Activated naive CD4-positive, alpha-beta T cell treated with anti-CD3 and anti-CD28 coated beads, Interleukin-2, amount 10 ng/mL, durations not matched to agents 7 days and 5 days (primary cell): ENCODE measurements around the gene PNPLA3.
A peak's percentile ranks its signal among the peaks of the same experiment; 100 is the strongest.

ENCODE experiments used
- CTCF ChIA-PET: fragments of 350-600 bp; sonication (Branson Sonifier 250); formaldehyde crosslinking; loops from one replicate; lab custom pipeline; 2021; ENCODE audit warnings: antibody characterized with exemption; lab: Charles Lee
- DNase-seq: peaks from one replicate; pipeline ENCODE4 v3.0.0-alpha.2; 2020
- H3K27ac Mint-ChIP-seq: one replicate; pipeline ENCODE4 v1.8.0; 2021; ENCODE audit warnings: mild to moderate bottlenecking, moderate library complexity, mixed read lengths
- H3K27me3 Mint-ChIP-seq: one replicate; pipeline ENCODE4 v1.8.0; 2021; ENCODE audit warnings: mild to moderate bottlenecking, mixed read lengths
- H3K36me3 Mint-ChIP-seq: one replicate; pipeline ENCODE4 v1.8.0; 2021; ENCODE audit warnings: mixed read lengths
- H3K4me1 Mint-ChIP-seq: one replicate; pipeline ENCODE4 v1.8.0; 2021; ENCODE audit warnings: mixed read lengths
- H3K4me3 Mint-ChIP-seq: one replicate; pipeline ENCODE4 v1.8.0; 2021; ENCODE audit warnings: mild to moderate bottlenecking, moderate library complexity, mixed read lengths
- H3K9me3 Mint-ChIP-seq: one replicate; pipeline ENCODE4 v1.8.0; 2021; ENCODE audit warnings: mixed read lengths

PNPLA3 gene

DNA sequence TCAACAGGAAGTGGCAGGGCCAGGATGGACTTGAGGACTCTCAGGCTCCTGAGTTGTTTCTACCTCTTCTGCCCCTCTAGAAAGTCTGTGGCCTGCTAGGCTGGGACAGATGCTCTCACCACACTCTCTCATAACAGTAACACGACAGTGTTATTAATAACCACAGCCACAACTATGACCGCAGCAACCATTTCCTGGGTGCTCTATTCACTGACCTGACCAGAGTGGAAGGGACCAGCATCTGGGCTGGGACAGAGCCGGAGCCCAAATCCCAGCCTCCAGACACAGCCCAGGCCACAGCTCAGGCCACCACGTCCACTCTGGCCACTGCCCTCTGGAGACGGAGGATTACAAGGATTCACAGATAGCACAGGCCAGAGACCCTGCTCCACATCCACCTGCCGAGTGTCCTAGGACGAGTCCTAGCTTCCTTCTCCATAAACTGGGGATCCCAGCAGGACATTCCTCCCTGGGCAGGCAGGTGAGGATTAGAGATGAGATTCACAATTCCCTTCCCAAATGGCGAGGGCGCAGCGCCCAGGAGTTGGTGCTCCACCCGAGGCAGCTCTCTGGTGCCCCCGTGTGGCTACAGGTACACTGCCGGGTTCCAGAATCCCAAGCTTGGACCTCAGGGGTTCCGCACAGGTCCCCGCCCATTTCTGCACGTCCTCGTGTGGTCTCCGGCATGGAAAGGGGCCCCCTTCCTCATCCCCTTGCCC, 38.8 kb upstream of the PNPLA3 start:
- peaks cover 29% of the 10 kb centered on the region for H3K27me3 Mint-ChIP-seq
- DNase-seq = peak; percentile 65
- no peaks in the 10 kb centered on the region for H3K9me3 Mint-ChIP-seq
- CTCF ChIA-PET = interaction anchor here (0.7 to 5.5 kb wide), 10 partner anchors 8 to 496 kb away, joined by 3 to 103 read pairs (median 4); no protein-coding TSS in a partner anchor
- H3K4me3 Mint-ChIP-seq = no peak overlapping the region
- no peak overlapping the region for H3K27ac Mint-ChIP-seq
- H3K36me3 Mint-ChIP-seq = no peaks in the 10 kb centered on the region
- no peaks in the 10 kb centered on the region for H3K4me1 Mint-ChIP-seq

DNA sequence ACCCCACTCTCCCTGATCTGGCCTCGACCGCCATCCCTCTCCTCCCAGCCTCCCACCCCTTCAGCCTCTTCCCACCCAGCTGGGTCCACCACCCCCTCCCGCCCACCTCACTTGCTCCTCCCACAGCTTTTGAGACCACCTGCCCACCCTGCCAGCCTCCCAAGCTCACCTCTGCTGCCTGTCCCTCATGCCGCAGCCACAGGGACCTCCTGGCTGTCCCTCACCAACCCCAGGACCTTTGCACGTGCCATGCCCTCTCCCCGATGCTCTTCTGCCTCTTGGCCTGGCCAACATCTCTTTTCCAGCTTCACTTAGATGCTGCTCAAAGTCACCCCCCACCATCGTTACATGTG, 38.3 kb upstream of the PNPLA3 start:
- DNase-seq = no peak
- CTCF ChIA-PET = interaction anchor here (0.7 to 5.5 kb wide), 10 partner anchors 8 to 496 kb away, joined by 3 to 103 read pairs (median 4); no protein-coding TSS in a partner anchor
- Mint-ChIP-seq H3K9me3 (no peaks in the 10 kb centered on the region), H3K4me3 (no peak overlapping the region), H3K36me3 (no peaks in the 10 kb centered on the region), H3K4me1 (no peaks in the 10 kb centered on the region), H3K27me3 (peaks cover 34% of the 10 kb centered on the region), H3K27ac (no peak overlapping the region)

- Mint-ChIP-seq H3K4me1 (no peaks in the 10 kb centered on the region), H3K27ac (no peak overlapping the region), H3K9me3 (no peaks in the 10 kb centered on the region), H3K36me3 (no peaks in the 10 kb centered on the region), H3K4me3 (no peak overlapping the region), H3K27me3 (peaks cover 39% of the 10 kb centered on the region)
- CTCF ChIA-PET = interaction anchor here (1.2 to 5.5 kb wide), 4 partner anchors 11 to 497 kb away, joined by 6 to 103 read pairs (median 18); no protein-coding TSS in a partner anchor
- DNase-seq = no peak
Observed at GRCh38 chr22:43885786-43886185, 37.8 kb upstream of the PNPLA3 start.

DNA sequence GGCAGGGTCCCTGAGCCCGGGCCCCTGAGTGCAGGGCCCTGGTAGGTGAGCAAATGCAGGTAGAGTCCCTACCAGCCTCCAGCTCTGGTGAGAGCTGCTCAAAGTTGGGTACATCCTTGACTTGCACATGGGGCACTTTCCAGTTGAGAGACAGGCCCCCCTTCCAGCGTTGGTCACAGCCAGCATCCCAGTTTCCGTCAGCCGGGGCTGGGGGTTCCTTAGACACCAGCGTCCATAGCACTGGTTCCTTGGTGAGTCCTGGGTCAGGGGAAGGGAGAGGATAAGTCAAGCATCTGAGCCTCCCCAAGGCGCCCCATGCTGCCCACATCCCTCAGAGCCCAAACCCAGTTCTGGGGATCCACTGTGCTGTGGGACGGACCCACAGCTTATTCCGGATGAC, 37.4 kb upstream of the PNPLA3 start:
- no peaks in the 10 kb centered on the region for H3K9me3 Mint-ChIP-seq
- H3K36me3 Mint-ChIP-seq = no peaks in the 10 kb centered on the region
- DNase-seq = no peak
- H3K4me3 Mint-ChIP-seq = no peak overlapping the region
- peaks cover 44% of the 10 kb centered on the region for H3K27me3 Mint-ChIP-seq
- no peak overlapping the region for H3K27ac Mint-ChIP-seq
- CTCF ChIA-PET = interaction anchor here (2.2 to 5.5 kb wide), 3 partner anchors 11 to 57 kb away, joined by 10 to 103 read pairs (median 26); no protein-coding TSS in a partner anchor
- no peaks in the 10 kb centered on the region for H3K4me1 Mint-ChIP-seq

- Mint-ChIP-seq H3K27ac (no peak overlapping the region), H3K36me3 (no peaks in the 10 kb centered on the region), H3K4me3 (no peak overlapping the region), H3K9me3 (no peaks in the 10 kb centered on the region), H3K27me3 (peaks cover 55% of the 10 kb centered on the region), H3K4me1 (no peaks in the 10 kb centered on the region)
- no peak for DNase-seq
- CTCF ChIA-PET = no interaction called here
Observed at GRCh38 chr22:43887391-43887790, 36.2 kb upstream of the PNPLA3 start.

DNA sequence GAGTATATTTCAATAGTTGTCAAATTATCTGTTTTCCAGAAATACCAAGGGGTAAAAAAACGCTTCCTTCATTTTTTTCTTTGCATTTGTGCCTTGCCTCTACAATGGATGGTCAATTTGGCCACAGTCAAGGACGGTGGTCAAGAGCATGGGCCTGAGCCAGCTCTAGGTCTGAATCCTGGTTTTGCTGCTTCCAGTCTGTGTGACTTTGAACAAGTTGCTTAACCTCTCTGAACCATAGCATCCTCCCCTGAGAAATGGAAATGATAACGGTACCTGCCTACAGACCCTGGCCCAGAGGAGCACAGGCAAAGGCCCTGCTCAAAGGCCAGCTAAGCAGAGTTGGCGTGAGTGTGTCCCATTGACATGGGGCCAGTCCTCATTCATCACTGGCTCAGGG, 34.9 kb upstream of the PNPLA3 start:
- H3K36me3 Mint-ChIP-seq = no peaks in the 10 kb centered on the region
- CTCF ChIA-PET = no interaction called here
- DNase-seq = no peak
- peaks cover 67% of the 10 kb centered on the region for H3K27me3 Mint-ChIP-seq
- no peaks in the 10 kb centered on the region for H3K4me1 Mint-ChIP-seq
- no peak overlapping the region for H3K27ac Mint-ChIP-seq
- H3K4me3 Mint-ChIP-seq = no peak overlapping the region
- no peaks in the 10 kb centered on the region for H3K9me3 Mint-ChIP-seq

DNA sequence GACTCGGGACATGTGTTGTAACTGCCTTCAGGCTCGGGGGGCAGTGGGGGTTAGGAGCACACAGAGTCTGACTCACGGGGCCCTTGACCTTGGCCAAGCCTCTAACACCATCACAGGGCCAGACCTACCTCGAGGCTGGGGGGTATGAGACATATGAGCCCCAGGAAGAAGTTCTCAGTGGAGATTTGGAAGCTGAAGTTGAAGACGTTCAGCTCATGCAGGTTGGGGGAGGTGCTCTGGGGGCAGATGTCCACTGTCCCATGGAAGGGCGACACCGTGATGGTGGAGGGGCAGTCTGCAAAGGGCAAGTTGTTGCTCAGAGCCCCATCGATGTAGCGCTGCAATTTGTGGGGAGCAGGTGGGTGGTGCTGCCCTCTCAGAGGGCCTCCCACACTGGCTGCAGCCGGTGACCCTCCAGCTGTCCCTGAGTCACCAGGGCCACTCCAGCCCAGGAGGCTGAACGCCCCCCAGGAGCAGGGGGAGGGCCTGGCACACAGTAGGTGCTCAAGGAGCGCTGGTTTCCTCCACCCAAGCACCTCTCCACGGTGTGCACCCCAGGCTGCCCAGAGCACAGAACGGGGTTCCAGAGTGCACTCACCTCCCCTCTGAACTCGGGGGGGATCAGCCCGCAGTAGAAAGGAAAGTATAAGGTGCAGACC, 34.3 kb upstream of the PNPLA3 start:
- Mint-ChIP-seq H3K4me3 (no peak overlapping the region), H3K27me3 (peaks cover 73% of the 10 kb centered on the region), H3K9me3 (no peaks in the 10 kb centered on the region), H3K27ac (no peak overlapping the region), H3K4me1 (no peaks in the 10 kb centered on the region), H3K36me3 (no peaks in the 10 kb centered on the region)
- DNase-seq = no peak
- CTCF ChIA-PET = no interaction called here

- CTCF ChIA-PET = no interaction called here
- Mint-ChIP-seq H3K36me3 (no peaks in the 10 kb centered on the region), H3K4me1 (no peaks in the 10 kb centered on the region), H3K9me3 (no peaks in the 10 kb centered on the region), H3K27me3 (peaks cover 73% of the 10 kb centered on the region), H3K27ac (no peak overlapping the region), H3K4me3 (no peak overlapping the region)
- no peak for DNase-seq
Observed at GRCh38 chr22:43889860-43890253, 33.7 kb upstream of the PNPLA3 start.

DNA sequence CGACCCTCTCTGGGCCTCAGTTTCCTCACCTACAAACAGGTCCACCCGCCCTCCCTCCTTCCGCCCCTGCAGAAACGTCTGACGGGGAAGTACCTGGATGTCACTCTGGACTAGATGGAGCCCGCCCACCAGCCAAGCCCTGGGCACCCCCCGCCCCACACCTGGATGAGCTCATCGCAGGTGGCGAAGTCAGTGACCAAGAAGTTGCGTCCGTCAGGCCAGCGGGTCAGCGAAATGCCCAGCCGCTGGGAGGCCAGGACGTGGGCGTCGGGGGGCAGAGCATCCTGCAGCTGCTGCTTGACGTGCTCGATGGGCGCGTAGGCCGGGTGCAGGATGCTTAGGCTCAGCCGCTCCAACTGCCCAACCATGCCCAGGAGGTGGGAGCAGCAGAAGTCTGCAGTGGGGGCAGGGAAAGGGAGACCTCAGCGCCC, 32.7 kb upstream of the PNPLA3 start:
- no peaks in the 10 kb centered on the region for H3K4me1 Mint-ChIP-seq
- H3K9me3 Mint-ChIP-seq = no peaks in the 10 kb centered on the region
- peaks cover 75% of the 10 kb centered on the region for H3K27me3 Mint-ChIP-seq
- no peak for DNase-seq
- CTCF ChIA-PET = no interaction called here
- no peak overlapping the region for H3K4me3 Mint-ChIP-seq
- no peak overlapping the region for H3K27ac Mint-ChIP-seq
- H3K36me3 Mint-ChIP-seq = no peaks in the 10 kb centered on the region

DNA sequence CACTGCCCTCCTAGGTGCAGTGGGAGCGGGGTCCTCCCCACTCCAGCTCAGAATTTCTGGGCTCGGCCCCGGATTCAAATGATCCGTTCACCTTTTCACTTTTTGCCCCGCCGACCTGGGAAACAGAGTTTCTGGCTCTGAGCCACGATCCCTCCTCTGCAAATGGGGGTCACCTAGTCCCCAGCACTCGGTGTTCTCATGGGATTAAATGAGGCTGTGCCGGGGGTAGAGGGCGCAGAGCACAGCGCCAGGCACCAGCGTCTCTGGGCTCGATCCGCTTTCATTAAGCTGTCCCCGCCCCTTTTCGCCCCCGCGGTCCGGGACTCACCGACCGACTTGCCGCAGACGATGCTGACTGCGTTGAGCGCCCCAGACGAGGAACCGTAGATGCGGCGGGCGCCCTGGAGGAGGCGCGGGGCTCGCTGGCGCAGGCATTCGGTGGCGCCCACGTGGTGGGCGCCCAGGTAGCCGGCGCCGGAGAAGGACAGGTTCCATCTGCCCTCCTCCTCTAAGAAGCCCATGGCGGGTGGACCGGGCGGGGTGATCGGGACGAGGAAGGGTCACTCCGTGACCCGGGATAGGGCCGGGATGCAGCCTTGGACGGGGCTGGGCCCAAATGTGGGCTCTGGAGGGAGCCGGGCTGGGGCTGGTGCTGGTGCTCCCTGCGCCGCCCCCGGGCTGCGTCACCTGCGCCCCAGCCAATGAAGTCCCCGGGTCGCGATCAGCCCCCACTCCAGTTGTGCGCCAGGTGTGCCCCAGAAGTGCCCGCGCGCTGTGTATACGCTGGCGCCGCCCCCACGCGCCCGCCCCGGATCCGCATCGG, 32.0 kb upstream of the PNPLA3 start, which contains the start of gene PNPLA5:
Gene PNPLA5 (minus strand): TSS at position 654 of the 823 bp plus-strand sequence. CDS start 133 bp downstream, at position 521.
- peaks cover 79% of the 10 kb centered on the region for H3K27me3 Mint-ChIP-seq
- no peaks in the 10 kb centered on the region for H3K4me1 Mint-ChIP-seq
- H3K36me3 Mint-ChIP-seq = no peaks in the 10 kb centered on the region
- H3K4me3 Mint-ChIP-seq = no peak within 1 kb of the TSS
- peak; percentile 25 for DNase-seq
- CTCF ChIA-PET = interaction anchor here (1.3 kb wide), 1 partner anchor 8 kb away, joined by 3 read pairs; no protein-coding TSS in a partner anchor
- H3K27ac Mint-ChIP-seq = no peak within 1 kb of the TSS
- H3K9me3 Mint-ChIP-seq = no peaks in the 10 kb centered on the region

DNA sequence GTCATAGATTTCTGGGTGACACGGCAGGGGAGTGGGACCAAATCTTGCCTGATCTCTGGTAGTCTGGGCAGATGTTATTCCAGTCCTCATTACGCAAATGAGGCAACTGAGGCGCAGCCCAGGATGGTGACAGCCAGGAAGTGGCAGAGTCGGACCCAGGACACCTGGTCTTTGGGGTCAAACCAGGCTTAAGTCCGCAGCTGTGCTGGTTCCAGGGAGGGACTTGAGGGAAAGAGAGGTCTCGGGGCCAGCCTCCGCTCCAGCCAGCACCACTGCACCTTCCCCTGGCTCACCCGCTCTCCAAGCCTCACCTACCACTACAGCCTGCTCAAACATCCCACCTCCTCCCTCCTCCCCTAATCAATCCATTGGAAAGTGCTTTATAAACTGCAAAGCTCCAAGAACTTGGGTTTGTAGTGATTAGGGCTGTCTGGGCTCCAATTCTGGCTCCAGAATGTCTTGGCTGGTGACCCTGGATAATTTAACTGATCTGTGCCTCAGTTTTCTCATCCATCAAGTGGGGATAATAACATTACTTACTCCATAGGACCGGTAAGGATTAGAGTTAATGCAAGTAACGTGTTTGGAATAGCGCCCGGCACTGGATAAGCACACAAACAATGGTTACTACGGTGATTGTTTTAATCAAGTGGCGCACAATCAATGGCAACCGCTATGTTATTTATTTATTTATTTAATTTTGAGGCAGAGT, 31.3 kb upstream of the PNPLA3 start:
- CTCF ChIA-PET = interaction anchor here (1.3 kb wide), 1 partner anchor 9 kb away, joined by 3 read pairs; no protein-coding TSS in a partner anchor
- DNase-seq = no peak
- Mint-ChIP-seq H3K27ac (no peak overlapping the region), H3K4me3 (no peak overlapping the region), H3K27me3 (peaks cover 74% of the 10 kb centered on the region), H3K4me1 (no peaks in the 10 kb centered on the region), H3K36me3 (no peaks in the 10 kb centered on the region), H3K9me3 (no peaks in the 10 kb centered on the region)

- H3K36me3 Mint-ChIP-seq = no peaks in the 10 kb centered on the region
- CTCF ChIA-PET = interaction anchor here (1.3 kb wide), 1 partner anchor 10 kb away, joined by 3 read pairs; no protein-coding TSS in a partner anchor
- H3K4me3 Mint-ChIP-seq = no peak overlapping the region
- no peak for DNase-seq
- no peaks in the 10 kb centered on the region for H3K9me3 Mint-ChIP-seq
- no peaks in the 10 kb centered on the region for H3K4me1 Mint-ChIP-seq
- H3K27me3 Mint-ChIP-seq = peaks cover 68% of the 10 kb centered on the region
- H3K27ac Mint-ChIP-seq = no peak overlapping the region
Observed at GRCh38 chr22:43893266-43893665, 30.3 kb upstream of the PNPLA3 start.

DNA sequence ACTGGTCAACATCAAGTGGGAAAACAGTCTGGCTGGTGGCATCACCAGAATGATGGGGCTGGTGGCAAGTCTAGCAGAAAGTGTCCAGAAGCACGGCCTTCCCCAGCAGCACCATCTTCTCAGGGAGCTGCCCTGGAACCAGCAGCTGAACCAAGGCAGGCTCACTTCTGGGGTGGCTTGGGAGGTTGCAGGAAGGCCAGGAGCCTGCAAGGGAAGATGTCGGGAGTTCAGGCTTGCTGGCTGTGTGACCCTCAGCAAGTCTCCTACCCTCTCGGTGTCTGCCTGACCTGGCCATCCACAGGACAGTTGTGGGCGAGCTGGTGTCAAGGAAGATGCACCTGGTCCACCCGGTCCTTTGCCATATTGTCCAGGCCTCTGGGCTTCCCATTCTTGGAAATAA, 29.5 kb upstream of the PNPLA3 start:
- H3K27me3 Mint-ChIP-seq = peaks cover 63% of the 10 kb centered on the region
- CTCF ChIA-PET = interaction anchor here (0.8 kb wide), 1 partner anchor 9 kb away, joined by 4 read pairs; no protein-coding TSS in a partner anchor
- H3K4me1 Mint-ChIP-seq = no peaks in the 10 kb centered on the region
- no peaks in the 10 kb centered on the region for H3K36me3 Mint-ChIP-seq
- no peak overlapping the region for H3K27ac Mint-ChIP-seq
- no peaks in the 10 kb centered on the region for H3K9me3 Mint-ChIP-seq
- DNase-seq = no peak
- no peak overlapping the region for H3K4me3 Mint-ChIP-seq
